ENCODE measurements around the gene YPEL3.

DNA sequence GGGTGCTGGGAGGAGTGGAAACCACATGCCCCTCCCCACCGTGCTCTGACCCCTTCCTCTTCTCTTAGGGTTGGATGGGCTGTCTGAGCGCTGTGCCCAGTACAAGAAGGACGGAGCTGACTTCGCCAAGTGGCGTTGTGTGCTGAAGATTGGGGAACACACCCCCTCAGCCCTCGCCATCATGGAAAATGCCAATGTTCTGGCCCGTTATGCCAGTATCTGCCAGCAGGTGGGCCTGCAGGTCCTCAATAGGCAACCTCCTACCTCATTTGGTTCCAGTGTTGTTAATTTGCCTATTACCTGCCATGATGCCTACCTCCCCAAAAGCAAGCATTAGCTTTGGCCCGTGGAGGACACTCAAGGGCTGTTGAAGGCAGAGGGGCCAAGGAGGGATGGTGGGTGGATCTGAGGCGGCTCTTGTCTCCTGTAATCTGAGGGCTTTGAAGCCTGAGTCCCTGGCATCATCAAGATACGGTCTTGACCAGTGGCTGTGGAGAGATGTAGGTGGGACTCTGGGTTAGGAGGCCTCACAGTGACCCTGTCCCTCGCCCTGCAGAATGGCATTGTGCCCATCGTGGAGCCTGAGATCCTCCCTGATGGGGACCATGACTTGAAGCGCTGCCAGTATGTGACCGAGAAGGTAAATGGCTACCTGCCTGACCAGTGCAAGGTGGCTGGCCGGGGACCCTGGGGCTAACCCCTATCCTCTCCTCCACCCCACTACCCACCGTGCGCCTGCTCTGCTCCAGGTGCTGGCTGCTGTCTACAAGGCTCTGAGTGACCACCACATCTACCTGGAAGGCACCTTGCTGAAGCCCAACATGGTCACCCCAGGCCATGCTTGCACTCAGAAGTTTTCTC, 27.0 kb downstream of the YPEL3 start:
- no peak for TF ChIP-seq REPIN1 (tag by site-specific recombination; IDR thresholded peaks at IDR 0.05; ENCODE audit: low read depth)
- no peak for TF ChIP-seq ZNF624 (tag by site-specific recombination; IDR thresholded peaks at IDR 0.05)
- TF ChIP-seq, protein P1, sequence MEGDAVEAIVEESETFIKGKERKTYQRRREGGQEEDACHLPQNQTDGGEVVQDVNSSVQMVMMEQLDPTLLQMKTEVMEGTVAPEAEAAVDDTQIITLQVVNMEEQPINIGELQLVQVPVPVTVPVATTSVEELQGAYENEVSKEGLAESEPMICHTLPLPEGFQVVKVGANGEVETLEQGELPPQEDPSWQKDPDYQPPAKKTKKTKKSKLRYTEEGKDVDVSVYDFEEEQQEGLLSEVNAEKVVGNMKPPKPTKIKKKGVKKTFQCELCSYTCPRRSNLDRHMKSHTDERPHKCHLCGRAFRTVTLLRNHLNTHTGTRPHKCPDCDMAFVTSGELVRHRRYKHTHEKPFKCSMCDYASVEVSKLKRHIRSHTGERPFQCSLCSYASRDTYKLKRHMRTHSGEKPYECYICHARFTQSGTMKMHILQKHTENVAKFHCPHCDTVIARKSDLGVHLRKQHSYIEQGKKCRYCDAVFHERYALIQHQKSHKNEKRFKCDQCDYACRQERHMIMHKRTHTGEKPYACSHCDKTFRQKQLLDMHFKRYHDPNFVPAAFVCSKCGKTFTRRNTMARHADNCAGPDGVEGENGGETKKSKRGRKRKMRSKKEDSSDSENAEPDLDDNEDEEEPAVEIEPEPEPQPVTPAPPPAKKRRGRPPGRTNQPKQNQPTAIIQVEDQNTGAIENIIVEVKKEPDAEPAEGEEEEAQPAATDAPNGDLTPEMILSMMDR (tag by site-specific recombination; IDR thresholded peaks at IDR 0.05): peak; percentile 76

All from HEK293 (cell line).